Vagina (tissue), 2 donors: Measurements from ENCODE around the gene UBE2E2. TPM values are rescaled to one million over a fixed set of nuclear protein-coding genes. Genes with fewer than 3 reads are reported as not detected.

Experiments used
- DNase-seq, 2 donors: peaks; one replicate each; pipeline ENCODE4 v3.0.0-alpha.2; 2017; ENCODE audit errors: extremely low spot score in 2 of 2
- H3K27ac ChIP-seq: fragments of 200-600 bp; sonication (generic); one replicate; pipeline ENCODE4 v1.5.1; 2019
- H3K27me3 ChIP-seq: fragments of 200-600 bp; sonication (generic); one replicate; pipeline ENCODE4 v1.5.1; 2019
- H3K36me3 ChIP-seq, 2 donors: fragments of 200-600 bp; sonication (generic); one replicate each; pipeline ENCODE4 v1.5.1; 2017 to 2019
- H3K4me1 ChIP-seq: fragments of 200-600 bp; sonication (generic); one replicate; pipeline ENCODE4 v1.5.1; 2019
- H3K4me3 ChIP-seq, 2 donors: fragments of 200-600 bp; sonication (generic); 1 replicate in 1 of 2; 2 replicates in 1 of 2; pipeline ENCODE4 v1.5.1; 2016 to 2019
- H3K9me3 ChIP-seq: fragments of 200-600 bp; sonication (generic); one replicate; pipeline ENCODE4 v1.5.1; 2019
- POLR2A ChIP-seq, 2 donors: fragments of 450-650 bp; IDR thresholded peaks; one replicate each; pipeline ENCODE4 v1.6.1; 2017; ENCODE audit warnings: antibody characterized with exemption in 2 of 2, mild to moderate bottlenecking in 2 of 2, moderate library complexity in 2 of 2
- POLR2AphosphoS5 ChIP-seq, 2 donors: sonication (generic); formaldehyde crosslinking; IDR thresholded peaks; one replicate each; pipeline ENCODE4 v1.9.0; 2017; ENCODE audit warnings: antibody characterized with exemption in 2 of 2, mild to moderate bottlenecking in 2 of 2, low read depth in 1 of 2; ENCODE audit not compliant: insufficient read depth in 1 of 2
- intact Hi-C: fragments of 100-400 bp; cut with DNase I; formaldehyde crosslinking; loops from one replicate; pipeline ENCODE4 v1.15.1; 2023
- small RNA-seq: library from RNA; depleted of rRNA; stranded (forward); fragments of <200 nt; gene quantifications from one replicate; pipeline ENCODE3, GENCODE V24; 2016
- total RNA-seq: library from RNA; depleted of rRNA; stranded (reverse); fragments of >200 nt; gene quantifications from one replicate; pipeline ENCODE4 v1.2.3, GENCODE V29; 2016
- TF ChIP-seq, protein P1 (sequence below), 3 experiments: fragments of 450-650 bp in 2 of 3; fragments of 200-600 bp in 1 of 3; sonication (generic) in 1 of 3; IDR thresholded peaks; one replicate each; pipeline ENCODE4 v1.5.1; 2017 to 2019; ENCODE audit warnings: antibody characterized with exemption in 3 of 3, mild to moderate bottlenecking in 2 of 3, moderate library complexity in 2 of 3

UBE2E2 gene
- total RNA-seq, 1 donor from 2014 or later, result 31.2 TPM

DNA sequence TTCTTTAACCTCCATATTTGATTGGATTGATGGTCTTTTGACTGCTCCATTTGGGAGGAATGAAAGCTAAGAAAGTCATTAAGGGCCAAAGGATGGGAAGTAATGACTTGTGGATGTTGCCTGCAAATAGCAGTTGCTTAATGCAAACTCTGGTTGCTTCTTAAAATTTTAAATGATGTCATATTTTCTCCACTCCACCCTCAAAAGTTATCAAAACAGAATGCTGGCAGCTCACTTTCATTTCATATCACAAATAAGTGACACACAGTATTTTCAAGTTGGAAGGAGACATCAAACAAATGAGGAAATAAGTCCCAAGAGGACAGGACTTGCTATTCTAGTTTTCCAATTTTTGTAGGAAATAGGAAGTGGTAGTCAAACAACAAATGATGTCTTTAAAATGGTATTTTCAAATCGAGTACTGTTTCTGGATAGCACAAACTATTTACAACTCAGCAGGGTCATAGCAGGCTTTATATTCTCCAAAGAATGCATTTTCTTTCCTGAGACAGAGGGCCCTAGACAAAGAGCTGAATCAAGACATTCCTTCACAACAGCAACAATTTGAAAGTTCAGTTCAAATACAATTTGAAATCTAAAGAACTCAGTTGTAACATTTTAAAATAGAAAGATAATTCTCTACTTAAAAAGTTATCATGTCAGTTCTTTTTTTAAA lies 437.5 kb downstream of the UBE2E2 start:
- intact Hi-C loops, result no loop called here
- Histone ChIP-seq H3K36me3 (no peaks in the 10 kb centered on the region), H3K4me1 (no peaks in the 10 kb centered on the region), H3K9me3 (no peaks in the 10 kb centered on the region), H3K4me3 (no peak overlapping the region), H3K27me3 (no peaks in the 10 kb centered on the region), H3K27ac (no peak overlapping the region)
- DNase-seq, result no peak
- TF ChIP-seq, protein P1, sequence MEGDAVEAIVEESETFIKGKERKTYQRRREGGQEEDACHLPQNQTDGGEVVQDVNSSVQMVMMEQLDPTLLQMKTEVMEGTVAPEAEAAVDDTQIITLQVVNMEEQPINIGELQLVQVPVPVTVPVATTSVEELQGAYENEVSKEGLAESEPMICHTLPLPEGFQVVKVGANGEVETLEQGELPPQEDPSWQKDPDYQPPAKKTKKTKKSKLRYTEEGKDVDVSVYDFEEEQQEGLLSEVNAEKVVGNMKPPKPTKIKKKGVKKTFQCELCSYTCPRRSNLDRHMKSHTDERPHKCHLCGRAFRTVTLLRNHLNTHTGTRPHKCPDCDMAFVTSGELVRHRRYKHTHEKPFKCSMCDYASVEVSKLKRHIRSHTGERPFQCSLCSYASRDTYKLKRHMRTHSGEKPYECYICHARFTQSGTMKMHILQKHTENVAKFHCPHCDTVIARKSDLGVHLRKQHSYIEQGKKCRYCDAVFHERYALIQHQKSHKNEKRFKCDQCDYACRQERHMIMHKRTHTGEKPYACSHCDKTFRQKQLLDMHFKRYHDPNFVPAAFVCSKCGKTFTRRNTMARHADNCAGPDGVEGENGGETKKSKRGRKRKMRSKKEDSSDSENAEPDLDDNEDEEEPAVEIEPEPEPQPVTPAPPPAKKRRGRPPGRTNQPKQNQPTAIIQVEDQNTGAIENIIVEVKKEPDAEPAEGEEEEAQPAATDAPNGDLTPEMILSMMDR (IDR thresholded peaks at IDR 0.05), result no peak
- TF ChIP-seq POLR2AphosphoS5 (IDR thresholded peaks at IDR 0.05; ENCODE audit: insufficient read depth in 1 of 2, low read depth in 1 of 2) (no peak), POLR2A (IDR thresholded peaks at IDR 0.05) (no peak)

Small RNAs within 50 kb of the gene (small RNA-seq; reads per million reads assigned to genes)
- gene AC121251.1, result not detected
- gene RF00019, result not detected
- not detected for gene RNU6-788P
- not detected for gene RNU6-922P
